Endothelial cell (in vitro differentiated cells): Measurements from ENCODE around the gene OR11A1. TPM values are rescaled to one million over a fixed set of nuclear protein-coding genes. Genes with fewer than 3 reads are reported as not detected.
"Not testable (repeated sequence)": the region's sequence is repeated elsewhere in the genome, so short reads cannot be mapped to it uniquely, and the experiment has no call there.

Source experiments
- DNase-seq: peaks from one replicate; pipeline ENCODE4 v3.0.0; 2021; ENCODE audit warnings: low spot score
- H3K27ac Mint-ChIP-seq: one replicate; pipeline ENCODE4 v1.8.0; 2021; ENCODE audit warnings: mixed read lengths, inconsistent platforms; ENCODE audit not compliant: unreplicated experiment
- H3K27me3 Mint-ChIP-seq: one replicate; pipeline ENCODE4 v1.8.0; 2021; ENCODE audit warnings: mild to moderate bottlenecking, moderate library complexity, mixed read lengths, inconsistent platforms; ENCODE audit not compliant: unreplicated experiment
- H3K36me3 Mint-ChIP-seq: one replicate; pipeline ENCODE4 v1.8.0; 2021; ENCODE audit warnings: mild to moderate bottlenecking, low read depth, mixed read lengths, inconsistent platforms; ENCODE audit not compliant: unreplicated experiment
- H3K4me1 Mint-ChIP-seq: one replicate; pipeline ENCODE4 v1.8.0; 2021; ENCODE audit warnings: mild to moderate bottlenecking, mixed read lengths, inconsistent platforms; ENCODE audit not compliant: unreplicated experiment
- H3K4me3 Mint-ChIP-seq: one replicate; pipeline ENCODE4 v1.8.0; 2021; ENCODE audit warnings: mild to moderate bottlenecking, mixed read lengths, inconsistent platforms; ENCODE audit not compliant: unreplicated experiment
- H3K9me3 Mint-ChIP-seq: one replicate; pipeline ENCODE4 v1.8.0; 2021; ENCODE audit warnings: mixed read lengths, inconsistent platforms; ENCODE audit not compliant: unreplicated experiment
- CTCF ChIP-seq: fragments of 200-600 bp; sonication (generic); IDR thresholded peaks from one replicate; pipeline ENCODE4 v1.5.0; 2021; ENCODE audit warnings: antibody characterized with exemption; ENCODE audit not compliant: unreplicated experiment
- total RNA-seq: library from RNA; stranded (reverse); fragmentation: NEBNext Ultra II Directional; extraction: Animal tissue kit (Norgen Biotek cat#: 25700); gene quantifications from one replicate; pipeline ENCODE4 v1.2.1, GENCODE V29; 2021; ENCODE audit not compliant: unreplicated experiment

Gene OR11A1
- total RNA-seq, 1 donor from 2014 or later: not detected

DNA sequence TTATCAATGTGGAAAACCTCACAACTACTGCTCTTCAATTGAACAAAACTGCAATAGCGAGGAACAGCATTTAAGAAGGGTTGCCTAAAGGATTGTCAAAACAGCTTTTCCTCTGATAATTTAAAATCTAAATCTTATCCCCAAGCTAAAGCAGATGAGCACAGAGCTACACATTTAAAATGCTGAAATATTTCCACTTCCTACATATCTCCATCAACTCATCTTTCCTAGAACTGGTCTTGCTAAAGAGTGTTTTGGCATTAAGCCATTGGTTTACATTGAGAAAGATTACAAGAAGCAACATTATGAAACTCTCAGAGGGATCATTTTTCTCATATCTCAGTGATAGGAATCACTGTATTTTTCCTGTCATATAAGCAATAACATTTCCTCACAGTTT lies 14.2 kb downstream of the OR11A1 start:
- no peaks in the 10 kb centered on the region for H3K9me3 Mint-ChIP-seq
- H3K4me3 Mint-ChIP-seq: no peak overlapping the region
- DNase-seq: no peak
- no peaks in the 10 kb centered on the region for H3K36me3 Mint-ChIP-seq
- H3K27ac Mint-ChIP-seq: no peak overlapping the region
- H3K27me3 Mint-ChIP-seq: peaks cover 7% of the 10 kb centered on the region
- H3K4me1 Mint-ChIP-seq: peaks cover 12% of the 10 kb centered on the region
- TF ChIP-seq CTCF: no peak

DNA sequence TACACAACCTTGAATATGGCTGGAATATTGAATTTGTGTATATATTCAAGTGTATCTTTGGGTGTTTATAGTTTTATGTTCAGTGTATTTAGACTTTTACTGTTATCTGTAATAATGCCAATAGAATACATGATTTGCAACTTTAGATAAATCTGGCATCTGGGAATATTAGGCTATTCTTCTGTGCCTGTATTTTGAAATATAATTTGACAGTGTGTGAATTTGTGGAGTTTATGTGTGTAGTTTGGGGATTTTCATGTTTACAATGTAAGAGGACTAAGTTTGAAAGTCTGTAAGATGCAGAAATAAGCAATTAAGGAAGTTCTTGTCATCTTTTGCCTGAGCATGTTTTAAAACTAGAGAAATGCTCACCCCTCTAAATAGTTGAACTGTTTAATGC lies 17.9 kb downstream of the OR11A1 start, which contains the start of gene OR10C1:
Gene OR10C1 (plus strand): TSS at position 301 of the 400 bp plus-strand sequence. CDS start 710 bp downstream, outside the sequence.
- TF ChIP-seq CTCF: no peak
- Mint-ChIP-seq H3K36me3 (no peaks in the 10 kb centered on the region), H3K4me3 (no peak within 1 kb of the TSS), H3K4me1 (no peaks in the 10 kb centered on the region), H3K27me3 (peaks cover 3% of the 10 kb centered on the region), H3K27ac (no peak within 1 kb of the TSS), H3K9me3 (no peaks in the 10 kb centered on the region)
- no peak for DNase-seq

DNA sequence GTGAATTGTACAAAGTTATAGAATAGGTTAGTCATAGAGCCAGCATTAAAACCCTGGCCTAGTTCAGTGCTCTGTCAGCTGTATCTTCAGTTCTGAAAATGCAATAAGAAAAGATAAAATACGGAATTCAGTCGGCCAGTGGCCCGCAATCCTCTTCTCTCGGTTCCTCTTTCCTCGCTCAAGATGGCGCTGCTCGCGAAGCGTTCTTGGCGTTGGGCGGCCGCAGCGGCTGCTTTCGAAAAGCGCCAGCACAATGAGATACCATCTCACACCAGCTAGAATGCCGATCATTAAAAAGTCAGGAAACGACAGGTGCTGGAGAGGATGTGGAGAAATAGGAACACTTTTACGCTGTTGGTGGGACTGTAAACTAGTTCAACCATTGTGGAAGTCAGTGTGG lies 20.1 kb downstream of the OR11A1 start:
- H3K27ac Mint-ChIP-seq, H3K9me3 Mint-ChIP-seq, H3K36me3 Mint-ChIP-seq, H3K4me1 Mint-ChIP-seq, H3K4me3 Mint-ChIP-seq, DNase-seq, H3K27me3 Mint-ChIP-seq: not testable (repeated sequence)

DNA sequence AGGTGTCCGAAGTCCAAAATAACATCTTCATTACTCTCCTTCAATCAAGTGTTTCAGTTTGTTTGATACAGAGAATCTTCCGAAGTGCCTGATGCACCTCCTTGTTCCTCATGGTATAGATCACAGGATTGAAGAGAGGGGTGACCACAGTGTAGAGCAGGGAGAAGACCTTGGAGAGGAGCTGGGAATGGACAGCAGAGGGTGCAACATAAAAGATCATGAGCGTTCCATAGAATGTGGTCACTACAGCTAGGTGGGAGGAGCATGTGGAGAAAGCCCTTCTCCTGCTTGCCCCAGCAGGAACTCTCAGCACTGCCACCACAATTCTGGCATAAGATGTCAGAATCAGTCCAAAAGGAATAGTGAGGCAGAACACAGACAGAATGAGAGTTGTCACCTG lies 30.2 kb downstream of the OR11A1 start:
- no peak overlapping the region for H3K27ac Mint-ChIP-seq
- no peak for DNase-seq
- H3K27me3 Mint-ChIP-seq: no peaks in the 10 kb centered on the region
- no peak for TF ChIP-seq CTCF
- no peaks in the 10 kb centered on the region for H3K9me3 Mint-ChIP-seq
- H3K36me3 Mint-ChIP-seq: no peaks in the 10 kb centered on the region
- no peak overlapping the region for H3K4me3 Mint-ChIP-seq
- H3K4me1 Mint-ChIP-seq: no peaks in the 10 kb centered on the region

GRCh38 chr6:29425075-29425474 lies 31.8 kb downstream of the OR11A1 start:
- no peaks in the 10 kb centered on the region for H3K9me3 Mint-ChIP-seq
- no peaks in the 10 kb centered on the region for H3K4me1 Mint-ChIP-seq
- no peaks in the 10 kb centered on the region for H3K27me3 Mint-ChIP-seq
- no peak overlapping the region for H3K4me3 Mint-ChIP-seq
- H3K27ac Mint-ChIP-seq: no peak overlapping the region
- no peak for TF ChIP-seq CTCF
- no peaks in the 10 kb centered on the region for H3K36me3 Mint-ChIP-seq
- DNase-seq: no peak

- Mint-ChIP-seq H3K36me3 (no peaks in the 10 kb centered on the region), H3K9me3 (no peaks in the 10 kb centered on the region), H3K4me1 (no peaks in the 10 kb centered on the region), H3K27ac (no peak overlapping the region), H3K27me3 (no peaks in the 10 kb centered on the region), H3K4me3 (no peak overlapping the region)
- TF ChIP-seq CTCF: no peak
- no peak for DNase-seq
These were observed 32.3 kb downstream of the OR11A1 start for GRCh38 chr6:29424575-29424974.
